Mesenchymal stem cell (in vitro differentiated cells and primary cell): ENCODE measurements around the gene PERP.

ENCODE experiments used
- DNase-seq: peaks from one replicate; pipeline ENCODE4 v3.0.0-alpha.2; 2013
- H2AFZ ChIP-seq: one replicate; pipeline ENCODE4 v1.6.1; 2013; ENCODE audit warnings: low read depth, mild to moderate bottlenecking, control low read depth, inconsistent platforms, low read length, moderate library complexity
- H2AK5ac ChIP-seq: 2 replicates; pipeline ENCODE4 v1.6.1; 2013; ENCODE audit warnings: low read length, moderate library complexity, mild to moderate bottlenecking, inconsistent platforms; ENCODE audit not compliant: severe bottlenecking
- H2BK120ac ChIP-seq: one replicate; pipeline ENCODE4 v1.6.1; 2013; ENCODE audit warnings: low read depth, mild to moderate bottlenecking, inconsistent platforms, low read length, moderate library complexity
- H2BK12ac ChIP-seq, 2 experiments: one replicate each; pipeline ENCODE4 v1.6.1; 2013; ENCODE audit warnings: inconsistent platforms in 2 of 2, low read length in 2 of 2, mild to moderate bottlenecking in 2 of 2, moderate library complexity in 2 of 2, control low read depth in 1 of 2
- H2BK15ac ChIP-seq: one replicate; pipeline ENCODE4 v1.6.1; 2013; ENCODE audit warnings: mild to moderate bottlenecking, low read depth, inconsistent platforms; ENCODE audit not compliant: poor library complexity, severe bottlenecking
- H2BK5ac ChIP-seq: 2 replicates; pipeline ENCODE4 v1.6.1; 2013; ENCODE audit warnings: low read depth, mild to moderate bottlenecking, low read length, control low read depth, inconsistent platforms; ENCODE audit not compliant: poor library complexity, severe bottlenecking
- H3K14ac ChIP-seq, 2 experiments: one replicate each; pipeline ENCODE4 v1.6.1; 2013; ENCODE audit warnings: inconsistent platforms in 2 of 2, low read length in 2 of 2, control low read depth in 1 of 2, mild to moderate bottlenecking in 1 of 2, moderate library complexity in 1 of 2
- H3K18ac ChIP-seq, 2 experiments: one replicate each; pipeline ENCODE4 v1.6.1; 2013; ENCODE audit warnings: inconsistent platforms in 2 of 2, low read length in 2 of 2, control low read depth in 1 of 2, low read depth in 1 of 2, mild to moderate bottlenecking in 1 of 2
- H3K23ac ChIP-seq, 2 experiments: one replicate each; pipeline ENCODE4 v1.6.1; 2013; ENCODE audit warnings: inconsistent platforms in 2 of 2, low read length in 2 of 2, mild to moderate bottlenecking in 2 of 2, moderate library complexity in 2 of 2, control low read depth in 1 of 2
- H3K27ac ChIP-seq: 2 replicates; pipeline ENCODE4 v1.5.1; 2013; ENCODE audit warnings: mild to moderate bottlenecking, moderate library complexity, low read length, control low read depth, inconsistent platforms; ENCODE audit not compliant: poor library complexity, severe bottlenecking
- H3K27me3 ChIP-seq, 2 experiments: 2 replicates each; pipeline versions ENCODE4 v1.6.1 to v1.7.0; 2013; ENCODE audit warnings: low read length in 2 of 2, mild to moderate bottlenecking in 2 of 2, moderate library complexity in 2 of 2, control low read depth in 1 of 2, inconsistent platforms in 1 of 2; ENCODE audit not compliant: control insufficient read depth in 1 of 2, insufficient read depth in 1 of 2
- H3K36me3 ChIP-seq, 2 experiments: 2 replicates each; pipeline versions ENCODE4 v1.6.1 to v1.7.0; 2013; ENCODE audit warnings: low read length in 2 of 2, control low read depth in 1 of 2, inconsistent platforms in 1 of 2, low read depth in 1 of 2, mild to moderate bottlenecking in 1 of 2; ENCODE audit not compliant: insufficient read depth in 2 of 2, control insufficient read depth in 1 of 2
- H3K4ac ChIP-seq, 2 experiments: one replicate each; pipeline ENCODE4 v1.6.1; 2013; ENCODE audit warnings: inconsistent platforms in 2 of 2, low read length in 2 of 2, mild to moderate bottlenecking in 2 of 2, moderate library complexity in 2 of 2, control low read depth in 1 of 2, low read depth in 1 of 2
- H3K4me1 ChIP-seq: 2 replicates; pipeline ENCODE4 v1.6.1; 2013; ENCODE audit warnings: low read depth, low read length, control low read depth; ENCODE audit not compliant: control insufficient read depth, insufficient read depth
- H3K4me2 ChIP-seq: 2 replicates; pipeline ENCODE4 v1.6.1; 2013; ENCODE audit warnings: low read length, mild to moderate bottlenecking, inconsistent platforms; ENCODE audit not compliant: poor library complexity, severe bottlenecking
- H3K4me3 ChIP-seq, 2 experiments: 2 replicates each; pipeline versions ENCODE4 v1.5.1 to v1.7.0; 2013; ENCODE audit warnings: low read length in 2 of 2, mild to moderate bottlenecking in 2 of 2, control low read depth in 1 of 2, low read depth in 1 of 2; ENCODE audit not compliant: insufficient read depth in 1 of 2
- H3K79me1 ChIP-seq: replicated peaks from 2 replicates; pipeline ENCODE4 v1.6.1; 2013; ENCODE audit warnings: mild to moderate bottlenecking, control low read depth, low read length, inconsistent platforms; ENCODE audit not compliant: poor library complexity, severe bottlenecking
- H3K9ac ChIP-seq: 2 replicates; pipeline ENCODE4 v1.7.0; 2013; ENCODE audit warnings: mild to moderate bottlenecking, low read length, moderate library complexity
- H3K9me3 ChIP-seq: 2 replicates; pipeline ENCODE4 v1.7.0; 2013; ENCODE audit warnings: mild to moderate bottlenecking, low read length; ENCODE audit not compliant: control insufficient read depth
- H4K8ac ChIP-seq: one replicate; pipeline ENCODE4 v1.6.1; 2013; ENCODE audit warnings: inconsistent platforms, mild to moderate bottlenecking, low read length, moderate library complexity
- H4K91ac ChIP-seq: one replicate; pipeline ENCODE4 v1.6.1; 2013; ENCODE audit warnings: mild to moderate bottlenecking, low read length, inconsistent platforms
- WGBS: methylation state at CpG from one replicate; pipeline ENCODE4 v1.1.7; 2013; ENCODE audit warnings: mixed read lengths; 5-methylcytosine and 5-hydroxymethylcytosine counted together

Gene PERP

DNA sequence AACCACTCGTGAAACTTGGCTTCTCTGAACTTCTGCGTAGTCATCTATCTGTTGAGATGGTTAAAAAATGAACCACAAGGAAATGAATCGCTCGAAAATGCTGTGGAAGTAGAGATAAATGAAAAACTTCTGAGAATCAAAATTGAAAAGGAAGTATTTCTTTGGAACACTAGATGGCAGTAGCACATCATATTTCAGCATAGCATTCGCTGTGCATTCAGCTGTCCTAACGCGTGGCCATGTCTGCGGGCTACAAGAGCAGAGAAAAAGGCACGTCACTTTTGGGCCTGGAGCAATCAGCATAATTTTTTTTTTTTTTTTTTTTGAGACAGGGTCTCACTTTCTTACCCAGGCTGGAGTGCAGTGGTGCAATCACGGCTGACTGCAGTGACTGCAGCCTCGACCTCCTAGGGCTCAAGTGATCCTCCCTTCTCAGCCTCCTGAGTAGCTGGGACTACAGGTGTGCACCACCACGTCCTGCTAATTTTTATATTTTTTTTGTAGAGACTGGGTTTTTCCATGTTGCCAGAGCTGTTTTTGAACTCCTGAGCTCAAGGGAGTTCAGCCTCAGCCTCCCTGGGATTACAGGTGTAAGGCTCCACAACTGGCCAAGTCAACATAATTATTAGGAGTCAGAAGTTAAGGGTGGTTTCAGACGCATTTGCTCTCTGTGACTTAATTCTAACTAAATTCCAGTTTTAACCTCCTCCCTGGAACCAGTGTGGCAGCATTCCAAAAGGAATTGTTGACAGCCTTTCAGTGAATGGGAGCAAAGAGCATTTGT is 8.8 kb upstream of the PERP start:
- Histone ChIP-seq H4K8ac (no peak overlapping the region), H3K27ac (no peak overlapping the region), H3K79me1 (no peaks in the 10 kb centered on the region), H3K4me3 (no peak overlapping the region), H4K91ac (no peak overlapping the region), H2AFZ (no peak overlapping the region), H3K27me3 (peaks cover 9 to 29% of the 10 kb centered on the region in 2 experiments), H3K36me3 (no peaks in the 10 kb centered on the region), H3K14ac (no peak overlapping the region), H2AK5ac (no peak overlapping the region), H3K4me1 (no peaks in the 10 kb centered on the region), H3K9ac (no peak overlapping the region), H2BK120ac (no peak overlapping the region), H3K18ac (no peak overlapping the region), H2BK12ac (no peak overlapping the region), H2BK5ac (no peak overlapping the region), H3K9me3 (no peaks in the 10 kb centered on the region), H2BK15ac (no peak overlapping the region), H3K4me2 (no peak overlapping the region), H3K4ac (no peak overlapping the region), H3K23ac (no peak overlapping the region)
- WGBS = 22% methylated on average over 12 of the region's 13 CpGs
- peak; percentile 77 for DNase-seq

GRCh38 chr6:138115201-138115600 is 8.0 kb upstream of the PERP start:
- no peak overlapping the region for H2AFZ ChIP-seq
- no peak overlapping the region for H2BK15ac ChIP-seq
- DNase-seq = no peak
- H3K36me3 ChIP-seq = no peaks in the 10 kb centered on the region
- WGBS = 79% methylated on average over 7 of the region's 7 CpGs
- H2BK12ac ChIP-seq = no peak overlapping the region
- no peak overlapping the region for H3K18ac ChIP-seq
- H4K8ac ChIP-seq = no peak overlapping the region
- H3K27me3 ChIP-seq = peaks cover 9 to 25% of the 10 kb centered on the region in 2 experiments
- no peaks in the 10 kb centered on the region for H3K9me3 ChIP-seq
- no peak overlapping the region for H2AK5ac ChIP-seq
- H3K23ac ChIP-seq = no peak overlapping the region
- H4K91ac ChIP-seq = no peak overlapping the region
- no peaks in the 10 kb centered on the region for H3K4me1 ChIP-seq
- H3K4me2 ChIP-seq = no peak overlapping the region
- H3K4ac ChIP-seq = no peak overlapping the region
- no peaks in the 10 kb centered on the region for H3K79me1 ChIP-seq
- H3K9ac ChIP-seq = no peak overlapping the region
- H2BK5ac ChIP-seq = no peak overlapping the region
- H2BK120ac ChIP-seq = no peak overlapping the region
- no peak overlapping the region for H3K4me3 ChIP-seq
- no peak overlapping the region for H3K14ac ChIP-seq
- H3K27ac ChIP-seq = no peak overlapping the region

DNA sequence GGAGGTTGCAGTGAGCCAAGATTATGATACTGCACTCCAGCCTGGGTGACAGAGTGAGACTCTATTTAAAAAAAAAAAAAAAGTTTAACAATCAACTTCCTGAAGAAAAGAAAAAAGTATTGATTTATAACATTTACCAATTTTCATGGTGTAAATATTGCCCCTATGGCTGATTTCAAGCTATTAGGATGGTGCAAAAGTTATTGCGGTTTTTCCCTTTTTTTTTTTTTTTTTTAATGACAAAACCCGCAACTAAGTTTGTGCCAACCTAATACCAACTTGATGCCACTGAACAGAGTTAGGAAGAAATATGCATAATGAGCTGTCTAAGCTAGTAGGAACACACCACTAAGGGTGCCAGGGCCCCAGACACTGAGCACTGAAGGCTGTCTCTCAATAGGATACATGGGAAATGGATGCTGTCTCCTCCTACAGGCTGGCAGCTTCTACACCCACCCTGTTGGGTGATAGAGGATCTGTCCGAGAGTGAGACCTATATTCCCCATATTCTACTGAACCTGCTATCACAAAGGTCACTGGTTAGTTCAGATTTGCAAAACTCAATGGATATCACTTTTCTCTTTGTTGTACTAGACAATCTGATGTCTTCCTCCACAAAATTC is 6.5 kb upstream of the PERP start:
- Histone ChIP-seq H3K4me2 (no peak overlapping the region), H3K9ac (no peak overlapping the region), H3K23ac (no peak overlapping the region), H3K4me1 (no peaks in the 10 kb centered on the region), H2BK5ac (no peak overlapping the region), H3K4me3 (no peak overlapping the region), H2BK120ac (no peak overlapping the region), H2BK12ac (no peak overlapping the region), H3K9me3 (no peaks in the 10 kb centered on the region), H3K36me3 (no peaks in the 10 kb centered on the region), H3K4ac (no peak overlapping the region), H3K18ac (no peak overlapping the region), H2BK15ac (no peak overlapping the region), H4K8ac (no peak overlapping the region), H4K91ac (no peak overlapping the region), H3K27ac (no peak overlapping the region), H2AK5ac (no peak overlapping the region), H3K27me3 (peaks cover 9 to 25% of the 10 kb centered on the region in 2 experiments), H3K79me1 (no peaks in the 10 kb centered on the region), H3K14ac (no peak overlapping the region), H2AFZ (no peak overlapping the region)
- DNase-seq = no peak
- 86% methylated on average over 1 of the region's 3 CpGs for WGBS

- Histone ChIP-seq H3K4me3 (no peak overlapping the region), H2BK120ac (no peak overlapping the region), H2BK12ac (no peak overlapping the region), H3K27ac (no peak overlapping the region), H3K4me1 (peaks cover 5% of the 10 kb centered on the region), H3K9me3 (no peaks in the 10 kb centered on the region), H4K91ac (no peak overlapping the region), H4K8ac (peak overlapping the region; percentile 9), H3K9ac (no peak overlapping the region), H3K27me3 (peaks cover 9 to 21% of the 10 kb centered on the region in 2 experiments), H3K23ac (no peak overlapping the region), H3K4me2 (no peak overlapping the region), H3K18ac (no peak overlapping the region), H3K36me3 (no peaks in the 10 kb centered on the region), H2BK5ac (no peak overlapping the region), H3K14ac (no peak overlapping the region), H2AK5ac (no peak overlapping the region), H2AFZ (no peak overlapping the region), H3K79me1 (no peaks in the 10 kb centered on the region), H2BK15ac (no peak overlapping the region), H3K4ac (no peak overlapping the region)
- DNase-seq = no peak
- 93% methylated on average over 3 of the region's 3 CpGs for WGBS
Observed at GRCh38 chr6:138110229-138110628, 3.0 kb upstream of the PERP start.
